DMS153 treated with DMSO at 0.1 percent for 48 hours (cell line): ENCODE measurements around the gene GJB5.
A peak's percentile ranks its signal among the peaks of the same experiment; 100 is the strongest.
"Not testable (repeated sequence)": the region's sequence is repeated elsewhere in the genome, so short reads cannot be mapped to it uniquely, and the experiment has no call there.

ENCODE experiments used
- DNase-seq: peaks from one replicate; lab custom pipeline; 2025; ENCODE audit not compliant: unreplicated experiment; lab: John Stamatoyannopoulos, UW

Gene GJB5

DNA sequence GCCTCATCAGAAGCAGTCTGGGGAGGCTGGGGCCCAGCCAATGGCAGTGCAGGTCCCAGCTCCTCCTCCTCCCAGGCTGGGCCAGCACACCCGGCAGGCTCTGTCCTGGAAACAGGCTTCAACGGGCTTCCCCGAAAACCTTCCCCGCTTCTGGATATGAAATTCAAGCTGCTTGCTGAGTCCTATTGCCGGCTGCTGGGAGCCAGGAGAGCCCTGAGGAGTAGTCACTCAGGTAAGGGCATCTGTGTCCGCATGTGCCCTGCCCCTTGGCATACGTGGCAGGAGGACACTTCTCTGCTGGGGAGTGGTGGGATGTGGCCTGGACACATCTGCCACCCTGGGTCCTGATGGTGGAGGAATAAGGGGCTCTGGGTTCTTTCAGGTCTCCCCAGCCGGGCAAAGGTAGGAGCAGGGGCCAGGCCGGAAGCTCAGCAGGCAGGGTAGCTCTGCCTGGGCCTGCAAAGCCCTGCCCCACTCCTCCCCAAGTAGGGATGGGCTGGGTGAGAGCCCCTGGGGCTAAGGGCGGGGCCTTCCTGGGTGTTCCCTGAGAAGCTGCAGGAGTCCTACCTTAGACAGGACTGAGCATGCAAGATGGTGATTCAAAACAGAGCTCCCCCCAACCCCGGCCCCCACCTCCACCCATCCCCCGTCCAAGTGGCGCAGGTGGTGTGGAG lies at the start of gene GJB5:
TSS of gene GJB5 (plus strand) at position 84 of the 674 bp plus-strand sequence. CDS start 2,284 bp downstream, outside the sequence.
- no peak for DNase-seq

DNA sequence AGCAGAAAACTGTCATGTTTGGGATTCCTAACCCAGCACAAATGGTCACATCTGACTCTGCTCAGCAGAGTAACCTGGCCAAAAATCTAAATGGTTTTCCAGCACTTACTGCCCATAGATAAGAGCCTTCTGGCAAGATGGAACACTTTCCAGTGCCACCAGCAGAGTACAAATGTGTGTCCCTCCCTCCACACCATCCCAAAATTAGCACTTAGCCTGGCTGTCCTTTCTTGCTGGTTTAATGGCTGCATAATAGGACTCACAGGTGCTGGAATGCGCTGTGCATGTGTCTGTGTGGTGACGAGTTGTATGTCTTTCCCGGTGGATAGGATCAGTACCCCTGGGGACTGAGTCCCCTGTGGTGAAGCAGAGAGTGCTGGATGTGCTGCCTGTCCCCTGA lies 49.8 kb upstream of the GJB5 start:
- DNase-seq, result no peak

GRCh38 chr1:34708106-34708505 lies 46.7 kb upstream of the GJB5 start:
- no peak for DNase-seq

DNA sequence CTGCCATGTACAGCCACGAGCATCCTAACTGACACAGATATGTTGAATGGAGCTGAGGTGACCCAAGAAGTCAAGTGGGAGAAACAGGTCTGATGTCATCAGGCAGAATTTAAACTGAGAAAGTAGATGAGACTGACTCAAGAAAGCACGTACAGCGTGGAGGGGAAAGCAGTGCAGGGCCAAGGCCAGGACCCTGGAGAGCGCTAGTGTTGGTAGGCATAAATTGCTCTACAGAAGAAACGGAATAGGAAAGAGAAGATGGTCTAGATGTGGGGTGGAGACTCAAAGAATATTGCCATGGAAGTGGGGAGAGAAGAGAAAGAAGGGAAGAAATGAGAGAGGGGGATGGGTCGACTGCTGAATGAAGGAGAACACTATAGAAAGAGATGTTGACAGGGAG lies 45.3 kb upstream of the GJB5 start:
- no peak for DNase-seq

DNA sequence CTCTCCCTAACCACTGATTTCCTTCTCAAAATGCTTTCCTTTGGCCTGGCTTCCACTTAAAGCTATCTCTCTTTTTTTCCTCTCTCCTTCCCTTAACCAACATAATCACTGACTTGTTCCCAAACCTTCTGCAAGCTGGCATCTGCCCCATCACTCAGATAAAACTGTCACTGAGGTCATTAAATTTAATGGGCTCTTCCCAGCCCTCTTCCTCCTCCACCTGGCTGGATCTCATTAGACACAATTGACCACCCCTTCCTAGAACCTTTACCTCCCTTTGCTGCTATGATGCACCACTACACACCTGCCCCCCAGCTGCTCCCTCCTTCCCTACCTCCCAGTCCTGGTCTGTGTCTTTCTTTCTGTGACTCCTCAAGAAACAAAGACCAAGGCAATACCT lies 44.0 kb upstream of the GJB5 start:
- peak; percentile 28 for DNase-seq

DNA sequence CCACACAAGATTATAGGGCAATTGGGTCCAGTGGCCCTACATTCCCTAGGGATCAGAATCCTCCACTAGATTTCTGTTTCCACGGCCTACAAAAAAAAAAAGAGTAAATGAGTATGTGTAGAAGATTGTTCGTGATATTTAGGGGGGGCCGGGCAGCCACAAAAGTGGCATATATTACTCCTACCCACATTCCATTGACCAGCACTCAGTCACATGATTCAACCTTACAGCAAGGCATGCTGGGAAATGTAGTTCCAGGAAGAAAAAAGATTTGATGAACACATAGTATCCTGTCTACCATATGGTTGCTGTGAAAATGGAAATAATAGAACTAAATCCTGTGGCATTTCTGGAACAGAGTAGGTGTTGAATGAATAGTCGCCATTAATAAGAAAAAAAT lies 43.4 kb upstream of the GJB5 start:
- DNase-seq, result peak; percentile 26

DNA sequence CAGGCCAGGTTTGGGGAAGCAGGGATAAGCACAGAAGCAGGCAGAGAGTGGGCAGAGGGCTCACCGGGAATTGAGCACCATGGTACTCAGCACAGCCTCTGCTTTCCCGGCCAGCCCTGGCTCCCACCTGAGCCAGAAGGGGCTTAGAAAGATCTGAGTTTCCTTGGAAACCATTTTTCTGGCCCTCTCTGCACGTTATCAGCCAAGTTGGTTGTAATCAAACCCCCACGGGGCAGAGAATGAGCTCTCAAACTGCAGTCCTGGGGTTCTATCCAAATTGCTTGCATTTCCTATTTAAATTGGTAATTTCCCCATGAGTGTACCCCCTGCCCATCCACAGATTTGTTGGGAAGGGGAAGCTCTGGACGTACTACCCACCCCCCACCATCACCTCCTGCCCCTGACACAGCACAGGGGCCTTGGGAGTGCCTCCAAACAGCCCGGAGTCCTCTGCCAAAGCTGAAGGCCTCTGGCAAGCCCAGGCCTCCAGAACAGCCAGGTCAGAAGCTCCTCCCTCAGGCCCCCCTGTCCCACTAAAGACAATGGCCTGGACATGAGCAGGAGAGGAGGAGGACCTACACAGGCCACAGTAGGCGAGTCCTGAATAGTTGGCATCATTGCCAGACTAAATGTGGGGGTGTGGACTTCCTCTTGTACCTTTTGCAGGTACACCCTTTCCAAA lies 42.7 kb upstream of the GJB5 start:
- DNase-seq, result no peak

DNA sequence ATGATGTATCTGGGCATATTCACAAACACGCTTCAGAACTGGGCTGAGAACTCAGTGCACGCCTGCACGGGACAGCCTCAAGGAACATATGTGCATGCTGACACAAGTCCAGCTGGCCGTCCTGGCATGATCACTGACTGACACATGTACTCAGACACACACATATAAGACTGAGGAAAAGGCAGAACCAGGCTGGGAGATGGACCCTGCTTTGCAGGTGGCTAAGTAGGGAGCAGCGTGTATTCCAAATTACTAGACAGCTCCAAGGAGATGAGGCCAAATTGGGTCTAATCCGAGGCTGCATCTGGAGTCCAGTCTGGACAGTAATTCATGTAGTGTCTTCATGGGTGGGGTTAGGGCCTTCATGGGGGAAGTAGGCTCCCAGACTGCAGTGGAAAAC lies 41.4 kb upstream of the GJB5 start:
- DNase-seq, result no peak

DNA sequence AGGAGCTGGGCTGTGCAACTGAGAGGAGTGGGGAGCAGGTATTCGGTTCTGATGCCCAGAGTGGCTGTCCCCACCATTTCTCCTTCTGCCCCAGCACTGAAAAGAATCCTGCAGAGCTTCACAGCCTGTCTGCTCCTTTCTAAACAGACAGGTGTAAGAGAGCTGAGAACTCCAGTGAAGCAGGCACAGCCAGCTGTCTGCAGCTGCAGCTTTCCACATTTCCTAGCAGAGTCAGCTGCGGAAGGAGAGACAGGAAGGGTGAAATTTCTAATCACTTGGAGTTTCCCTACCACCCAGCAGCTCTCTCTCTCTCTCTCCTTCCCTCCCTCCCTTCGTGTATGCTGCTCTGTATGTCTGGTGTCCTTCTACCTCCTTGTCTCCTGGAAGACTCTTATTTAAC lies 40.5 kb upstream of the GJB5 start:
- no peak for DNase-seq

DNA sequence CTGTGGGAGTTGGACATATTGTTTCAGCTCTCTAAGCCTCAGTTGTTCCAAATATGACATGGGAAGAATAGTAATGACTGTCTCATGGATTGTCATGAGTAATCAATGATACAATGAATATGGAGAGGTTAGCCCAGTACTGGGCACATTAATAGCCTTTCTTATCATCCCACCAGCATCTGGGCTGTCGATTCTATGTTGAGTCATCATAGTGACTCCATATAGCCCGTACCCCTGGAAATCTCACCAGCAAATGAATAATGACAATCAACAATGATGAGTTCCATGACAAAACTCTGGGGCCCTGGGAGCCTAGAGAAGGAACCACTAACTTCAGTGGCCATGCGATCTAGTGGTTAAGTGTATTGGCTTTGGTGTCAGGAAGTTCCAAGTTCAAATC lies 39.7 kb upstream of the GJB5 start:
- DNase-seq, result no peak

- no peak for DNase-seq
Measured at GRCh38 chr1:34721241-34721640, 33.6 kb upstream of the GJB5 start.

DNA sequence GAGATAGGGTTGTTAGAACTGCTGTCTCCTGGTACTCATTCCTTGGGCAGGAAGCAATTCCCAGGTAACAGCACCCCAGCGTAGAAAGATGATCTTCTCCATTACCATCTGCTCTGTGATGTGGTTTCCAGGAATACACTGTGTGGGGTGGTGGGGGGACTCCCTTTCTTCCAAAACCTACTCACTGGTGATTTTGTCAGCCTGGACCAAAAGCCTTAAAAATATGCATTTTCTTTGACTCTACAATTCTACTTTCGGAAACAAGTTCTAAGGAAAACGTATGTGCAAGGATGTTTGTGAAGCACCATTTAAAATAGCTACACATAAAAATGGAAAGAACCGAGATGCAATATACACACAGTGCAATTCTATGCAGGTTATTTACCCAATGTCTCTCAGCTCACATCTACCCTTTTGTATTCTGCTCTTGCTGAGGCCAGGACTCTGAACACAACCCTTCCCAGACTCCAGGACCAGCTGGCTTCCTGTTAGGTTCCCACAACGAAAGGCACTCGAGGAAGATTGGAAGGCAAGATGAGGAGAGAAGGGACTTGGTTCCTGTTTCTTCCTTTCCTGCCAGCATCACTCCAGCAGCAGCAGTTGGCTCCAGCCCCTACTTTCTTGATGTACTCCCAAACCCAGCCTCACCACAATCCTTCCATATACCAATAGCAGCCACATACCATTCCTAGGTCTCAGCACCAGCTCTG lies 33.0 kb upstream of the GJB5 start:
- DNase-seq, result no peak

DNA sequence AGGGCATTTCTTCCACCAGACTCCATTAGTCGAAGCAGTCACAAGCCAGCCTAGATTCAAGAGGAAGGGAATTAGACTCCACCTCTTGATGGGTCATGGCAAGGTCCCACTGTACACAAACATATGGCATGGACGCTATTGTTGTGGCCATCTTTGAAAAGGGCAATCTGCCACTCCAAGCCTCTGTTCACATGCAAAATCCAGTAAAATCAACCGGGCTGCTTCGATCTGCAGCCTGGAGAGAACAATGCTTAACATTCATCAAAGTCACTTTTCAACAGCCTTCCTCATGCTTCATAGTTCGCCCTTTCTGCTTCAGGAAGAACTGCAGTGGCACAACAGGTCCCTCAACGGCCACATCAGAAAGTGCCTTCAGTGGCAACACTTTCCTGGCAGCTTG lies 28.0 kb upstream of the GJB5 start:
- peak; percentile 10 for DNase-seq

DNA sequence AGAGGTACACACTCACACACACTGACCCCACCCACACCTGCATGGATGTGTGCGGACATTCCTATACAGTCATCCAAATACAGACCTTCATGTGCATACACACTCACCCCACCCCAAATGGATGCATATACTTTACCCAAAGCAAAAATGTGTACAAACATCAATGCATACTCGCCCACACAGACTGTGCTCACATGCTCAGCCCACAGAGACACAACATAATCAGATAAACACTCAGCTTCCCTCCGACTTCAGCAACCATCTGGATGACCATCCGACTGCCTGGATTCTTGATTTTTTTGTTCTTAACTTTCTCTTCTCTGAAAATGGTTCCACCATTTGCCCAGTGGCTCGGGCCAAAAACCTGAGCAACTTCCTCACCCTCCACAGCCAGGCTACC lies 24.4 kb upstream of the GJB5 start:
- no peak for DNase-seq

DNA sequence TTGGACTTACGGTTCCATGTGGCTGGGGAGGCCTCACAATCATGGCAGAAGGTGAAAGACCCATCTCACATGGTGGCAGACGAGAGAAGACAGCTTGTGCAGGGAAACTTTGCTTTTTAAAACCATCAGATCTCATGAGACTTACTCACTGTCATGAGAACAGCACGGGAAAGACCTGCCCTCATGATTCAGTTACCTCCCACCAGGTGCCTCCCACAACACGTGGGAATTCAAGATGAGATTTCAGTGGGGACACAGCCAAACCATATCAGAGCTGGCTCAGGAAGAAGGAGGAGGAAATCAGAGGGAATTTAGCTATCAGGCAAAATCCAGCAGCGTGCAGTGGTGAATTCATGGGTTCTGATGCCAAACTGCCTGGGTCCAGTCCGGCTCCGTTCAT lies 22.0 kb upstream of the GJB5 start:
- not testable (repeated sequence) for DNase-seq

GRCh38 chr1:34736692-34737091 lies 18.2 kb upstream of the GJB5 start:
- DNase-seq, result no peak

GRCh38 chr1:34737236-34737635 lies 17.6 kb upstream of the GJB5 start:
- DNase-seq, result not testable (repeated sequence)

DNA sequence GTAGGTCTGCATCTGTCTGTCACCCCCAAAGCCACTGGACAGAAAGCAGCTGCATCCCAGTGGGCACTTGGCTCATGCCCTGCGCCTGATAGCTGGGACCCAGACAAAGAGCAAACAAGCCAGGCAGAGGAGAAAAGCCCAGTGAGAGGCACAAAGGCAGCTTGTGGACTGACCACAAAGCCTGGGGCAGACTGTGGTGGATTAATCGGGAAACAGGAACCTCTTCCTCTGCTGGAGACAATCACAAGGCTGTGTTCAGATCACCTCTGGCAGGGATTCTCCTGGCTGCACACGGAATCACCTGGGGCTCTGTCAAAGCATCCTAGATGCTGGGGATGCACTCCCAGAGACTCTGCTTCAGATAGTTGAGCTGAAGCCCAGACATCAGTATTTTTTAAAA lies 15.2 kb upstream of the GJB5 start:
- DNase-seq, result peak; percentile 5

GRCh38 chr1:34740161-34740868 lies 14.5 kb upstream of the GJB5 start:
- peak; percentile 12 for DNase-seq

DNA sequence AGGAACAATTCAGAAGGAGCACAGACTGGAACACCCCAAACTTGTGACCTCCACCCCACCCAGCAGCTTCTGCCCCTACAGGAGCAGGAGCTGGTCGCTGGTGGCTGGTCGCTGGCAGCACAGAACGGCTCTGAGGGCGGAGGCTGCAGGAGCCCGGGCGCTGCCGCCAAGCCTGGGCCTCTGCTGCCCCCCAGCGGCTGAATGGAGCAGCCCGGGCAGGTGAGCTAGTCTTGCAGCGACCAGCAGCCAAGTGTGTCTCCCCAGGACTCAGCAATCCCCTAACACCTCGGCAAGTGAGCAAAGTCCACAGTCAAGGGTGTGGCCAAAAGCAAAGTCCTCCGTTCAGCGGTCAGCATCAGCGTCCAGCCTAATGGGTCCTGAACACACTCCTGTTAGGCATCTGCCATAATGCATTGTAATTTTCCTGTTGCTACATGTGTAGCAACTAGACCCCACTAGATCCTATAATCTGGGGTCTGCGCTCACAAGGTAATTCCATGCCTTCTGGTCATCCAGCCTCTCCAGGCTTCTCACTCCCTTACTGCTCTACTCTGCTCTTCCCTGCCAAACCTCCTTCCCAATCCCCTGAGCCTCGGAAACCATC lies 12.1 kb upstream of the GJB5 start:
- peak; percentile 77 for DNase-seq

GRCh38 chr1:34743775-34744174 lies 11.1 kb upstream of the GJB5 start:
- no peak for DNase-seq
